Cerebellar nuclear complex (tissue), 1 donor: Measurements from ENCODE around the gene BIK.
"Not testable (repeated sequence)": the region's sequence is repeated elsewhere in the genome, so short reads cannot be mapped to it uniquely, and the experiment has no call there.

Experiments
- DNase-seq, 2 experiments: peaks; one replicate each; lab custom pipeline; 2025; lab: John Stamatoyannopoulos, UW

Gene BIK

GRCh38 chr22:43136255-43136654, 25.7 kb downstream of the BIK start:
- DNase-seq, result no peak

- DNase-seq, result no peak
Observed at GRCh38 chr22:43136801-43137200, 26.3 kb downstream of the BIK start.

- DNase-seq, result peak in 1 of 2 experiments; percentile 27
Observed at GRCh38 chr22:43142880-43143562, 32.5 kb downstream of the BIK start, which contains the start of gene MCAT. Gene MCAT (minus strand): TSS chr22:43143398. CDS start chr22:43143348, 50 bp downstream.

GRCh38 chr22:43144949-43145348, 34.4 kb downstream of the BIK start:
- DNase-seq, result no peak

- not testable (repeated sequence) for DNase-seq
Observed at GRCh38 chr22:43145371-43145770, 34.8 kb downstream of the BIK start.

- not testable (repeated sequence) for DNase-seq
Observed at GRCh38 chr22:43146332-43146731, 35.8 kb downstream of the BIK start.

GRCh38 chr22:43147821-43148220, 37.3 kb downstream of the BIK start:
- no peak for DNase-seq

GRCh38 chr22:43148581-43148980, 38.0 kb downstream of the BIK start:
- DNase-seq, result no peak

- DNase-seq, result no peak
Observed at GRCh38 chr22:43150731-43151206, 40.2 kb downstream of the BIK start.

GRCh38 chr22:43151251-43152002, 40.9 kb downstream of the BIK start, which contains the start of gene TSPO:
Gene TSPO (plus strand): TSS chr22:43151559. CDS start chr22:43159239, 7,680 bp downstream.
- no peak for DNase-seq

GRCh38 chr22:43152003-43152356, 41.4 kb downstream of the BIK start:
- no peak for DNase-seq

GRCh38 chr22:43152357-43153071, 42.0 kb downstream of the BIK start:
- no peak for DNase-seq

GRCh38 chr22:43153899-43154298, 43.3 kb downstream of the BIK start:
- no peak for DNase-seq

- DNase-seq, result no peak
Observed at GRCh38 chr22:43154887-43155536, 44.5 kb downstream of the BIK start.

GRCh38 chr22:43155789-43156188, 45.2 kb downstream of the BIK start:
- DNase-seq, result no peak

GRCh38 chr22:43156413-43156812, 45.9 kb downstream of the BIK start:
- DNase-seq, result no peak

- no peak for DNase-seq
Observed at GRCh38 chr22:43157874-43158546, 47.5 kb downstream of the BIK start.

- DNase-seq, result no peak
Observed at GRCh38 chr22:43158778-43159483, 48.4 kb downstream of the BIK start.

- DNase-seq, result no peak
Observed at GRCh38 chr22:43159484-43160178, 49.1 kb downstream of the BIK start.

- DNase-seq, result no peak
Observed at GRCh38 chr22:43160497-43161126, 50.1 kb downstream of the BIK start.
